Muscle layer of duodenum (tissue), 2 donors: ENCODE measurements around the gene ZG16B.
A peak's percentile ranks its signal among the peaks of the same experiment; 100 is the strongest.

ENCODE experiments used
- H3K27ac ChIP-seq: one replicate; pipeline ENCODE4 v1.7.0; 2013; ENCODE audit warnings: mild to moderate bottlenecking, low read length
- H3K27me3 ChIP-seq: one replicate; pipeline ENCODE4 v1.7.0; 2013; ENCODE audit warnings: low read depth, mild to moderate bottlenecking, control low read depth, low read length
- H3K36me3 ChIP-seq, 2 donors: one replicate each; pipeline ENCODE4 v1.7.0; 2013; ENCODE audit warnings: low read length in 2 of 2, control low read depth in 1 of 2, mild to moderate bottlenecking in 1 of 2; ENCODE audit not compliant: insufficient read depth in 2 of 2, control insufficient read depth in 1 of 2
- H3K4me1 ChIP-seq, 2 donors: one replicate each; pipeline ENCODE4 v1.7.0; 2013; ENCODE audit warnings: low read length in 2 of 2, mild to moderate bottlenecking in 2 of 2, control low read depth in 1 of 2, moderate library complexity in 1 of 2; ENCODE audit not compliant: insufficient read depth in 2 of 2, control insufficient read depth in 1 of 2
- H3K4me3 ChIP-seq, 2 donors: one replicate each; pipeline ENCODE4 v1.7.0; 2013; ENCODE audit warnings: low read length in 2 of 2, low read depth in 1 of 2, mild to moderate bottlenecking in 1 of 2
- H3K9me3 ChIP-seq, 2 donors: one replicate each; pipeline ENCODE4 v1.7.0; 2013; ENCODE audit warnings: low read length in 2 of 2, control low read depth in 1 of 2, mild to moderate bottlenecking in 1 of 2; ENCODE audit not compliant: control insufficient read depth in 1 of 2
- donor health status: healthy.

Gene ZG16B

GRCh38 chr16:2827374-2827791 is 2.7 kb upstream of the ZG16B start:
- Histone ChIP-seq H3K4me1 (no peaks in the 10 kb centered on the region), H3K4me3 (no peak overlapping the region), H3K9me3 (no peaks in the 10 kb centered on the region), H3K27ac (no peak overlapping the region), H3K36me3 (no peaks in the 10 kb centered on the region), H3K27me3 (no peaks in the 10 kb centered on the region)

DNA sequence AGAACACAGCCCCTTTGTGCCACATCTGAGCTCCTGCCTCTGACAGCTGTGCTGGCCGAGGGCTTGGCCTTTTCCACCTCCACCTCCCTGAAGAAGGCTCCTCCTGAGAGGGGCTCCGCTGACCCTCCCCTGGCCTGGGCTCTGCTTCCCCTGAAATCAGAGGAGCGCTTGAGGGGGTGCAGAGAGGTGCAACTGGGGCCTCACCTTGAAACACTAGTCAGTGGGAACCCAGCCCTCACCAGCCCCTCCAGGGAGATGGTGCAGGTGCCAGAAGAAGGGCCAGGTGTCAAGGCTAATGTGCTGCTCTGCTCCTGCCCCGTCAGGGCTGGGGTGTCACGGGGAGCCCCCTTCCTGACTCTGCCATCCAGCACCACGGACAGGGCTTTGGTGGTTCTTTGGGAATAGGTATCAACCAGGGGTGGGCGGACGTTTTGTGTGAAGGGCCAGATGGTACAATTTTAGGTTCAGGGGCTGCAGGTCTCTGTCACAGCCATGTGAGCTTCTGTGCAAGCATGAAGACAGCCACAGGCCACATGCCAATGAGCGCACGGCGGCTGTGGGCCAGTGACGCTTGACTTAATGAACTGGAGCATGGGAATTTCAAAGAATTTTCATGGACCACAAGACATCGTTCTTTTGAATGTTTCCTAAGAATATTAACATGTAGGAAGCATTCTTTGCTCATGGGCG is 2.1 kb upstream of the ZG16B start:
- no peaks in the 10 kb centered on the region for H3K36me3 ChIP-seq
- no peaks in the 10 kb centered on the region for H3K9me3 ChIP-seq
- H3K4me3 ChIP-seq, result no peak overlapping the region
- no peaks in the 10 kb centered on the region for H3K27me3 ChIP-seq
- H3K27ac ChIP-seq, result no peak overlapping the region
- no peaks in the 10 kb centered on the region for H3K4me1 ChIP-seq

DNA sequence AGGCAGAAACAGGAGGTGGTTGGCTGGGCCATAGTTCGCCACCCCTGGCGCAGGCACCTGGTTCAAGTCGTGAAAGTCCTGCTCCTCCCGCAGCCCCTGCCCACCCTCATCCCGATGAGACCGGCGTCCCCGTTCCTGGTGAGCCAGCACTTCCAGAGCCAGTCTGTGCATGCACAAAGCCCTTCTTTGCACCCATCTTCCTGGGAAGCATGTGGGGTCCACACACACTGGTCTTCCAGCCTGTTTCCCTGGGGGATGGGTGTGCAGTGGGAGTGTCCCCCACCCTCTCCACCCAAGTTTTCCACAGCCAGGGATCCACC is 1.6 kb upstream of the ZG16B start:
- Histone ChIP-seq H3K4me3 (no peak overlapping the region), H3K9me3 (no peaks in the 10 kb centered on the region), H3K27me3 (no peaks in the 10 kb centered on the region), H3K27ac (no peak overlapping the region), H3K4me1 (no peaks in the 10 kb centered on the region), H3K36me3 (no peaks in the 10 kb centered on the region)

GRCh38 chr16:2828876-2829430 is 1.1 kb upstream of the ZG16B start:
- no peaks in the 10 kb centered on the region for H3K9me3 ChIP-seq
- H3K27me3 ChIP-seq, result no peaks in the 10 kb centered on the region
- no peak overlapping the region for H3K27ac ChIP-seq
- no peaks in the 10 kb centered on the region for H3K4me1 ChIP-seq
- no peak overlapping the region for H3K4me3 ChIP-seq
- no peaks in the 10 kb centered on the region for H3K36me3 ChIP-seq

- no peaks in the 10 kb centered on the region for H3K9me3 ChIP-seq
- H3K4me1 ChIP-seq, result no peaks in the 10 kb centered on the region
- H3K4me3 ChIP-seq, result no peak overlapping the region
- H3K27ac ChIP-seq, result no peak overlapping the region
- no peaks in the 10 kb centered on the region for H3K27me3 ChIP-seq
- no peaks in the 10 kb centered on the region for H3K36me3 ChIP-seq
Observed at GRCh38 chr16:2830355-2830695, 222 bp downstream of the ZG16B start.

DNA sequence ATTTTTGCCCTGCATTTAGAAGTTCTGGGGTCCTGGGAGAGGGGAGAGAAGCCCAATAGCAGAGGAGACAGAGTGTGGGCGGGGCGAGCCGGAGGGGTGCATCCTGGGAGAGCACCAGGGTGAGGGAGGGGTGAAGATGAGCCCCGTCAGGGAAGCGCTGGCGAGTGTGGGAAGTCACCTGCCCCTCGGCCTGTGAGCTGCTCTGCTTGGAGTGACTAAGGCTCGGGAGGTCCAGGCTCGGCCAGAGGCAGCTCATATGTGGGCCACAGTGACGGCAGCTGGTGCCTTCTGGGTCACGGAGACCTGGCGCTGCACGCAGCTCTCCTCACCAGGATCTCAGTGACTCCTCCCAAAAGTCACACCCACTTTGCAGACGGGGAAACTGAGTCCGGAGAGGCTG is 1.1 kb downstream of the ZG16B start:
- no peaks in the 10 kb centered on the region for H3K9me3 ChIP-seq
- no peaks in the 10 kb centered on the region for H3K27me3 ChIP-seq
- no peak overlapping the region for H3K27ac ChIP-seq
- no peaks in the 10 kb centered on the region for H3K4me1 ChIP-seq
- H3K4me3 ChIP-seq, result no peak overlapping the region
- no peaks in the 10 kb centered on the region for H3K36me3 ChIP-seq

GRCh38 chr16:2833776-2834175 is 3.7 kb downstream of the ZG16B start:
- Histone ChIP-seq H3K36me3 (no peaks in the 10 kb centered on the region), H3K9me3 (no peaks in the 10 kb centered on the region), H3K4me3 (no peak overlapping the region), H3K4me1 (no peaks in the 10 kb centered on the region), H3K27ac (no peak overlapping the region), H3K27me3 (no peaks in the 10 kb centered on the region)

GRCh38 chr16:2834968-2835367 is 4.9 kb downstream of the ZG16B start:
- no peaks in the 10 kb centered on the region for H3K27me3 ChIP-seq
- H3K4me1 ChIP-seq, result no peaks in the 10 kb centered on the region
- no peaks in the 10 kb centered on the region for H3K9me3 ChIP-seq
- H3K36me3 ChIP-seq, result no peaks in the 10 kb centered on the region
- H3K27ac ChIP-seq, result no peak overlapping the region
- no peak overlapping the region for H3K4me3 ChIP-seq

DNA sequence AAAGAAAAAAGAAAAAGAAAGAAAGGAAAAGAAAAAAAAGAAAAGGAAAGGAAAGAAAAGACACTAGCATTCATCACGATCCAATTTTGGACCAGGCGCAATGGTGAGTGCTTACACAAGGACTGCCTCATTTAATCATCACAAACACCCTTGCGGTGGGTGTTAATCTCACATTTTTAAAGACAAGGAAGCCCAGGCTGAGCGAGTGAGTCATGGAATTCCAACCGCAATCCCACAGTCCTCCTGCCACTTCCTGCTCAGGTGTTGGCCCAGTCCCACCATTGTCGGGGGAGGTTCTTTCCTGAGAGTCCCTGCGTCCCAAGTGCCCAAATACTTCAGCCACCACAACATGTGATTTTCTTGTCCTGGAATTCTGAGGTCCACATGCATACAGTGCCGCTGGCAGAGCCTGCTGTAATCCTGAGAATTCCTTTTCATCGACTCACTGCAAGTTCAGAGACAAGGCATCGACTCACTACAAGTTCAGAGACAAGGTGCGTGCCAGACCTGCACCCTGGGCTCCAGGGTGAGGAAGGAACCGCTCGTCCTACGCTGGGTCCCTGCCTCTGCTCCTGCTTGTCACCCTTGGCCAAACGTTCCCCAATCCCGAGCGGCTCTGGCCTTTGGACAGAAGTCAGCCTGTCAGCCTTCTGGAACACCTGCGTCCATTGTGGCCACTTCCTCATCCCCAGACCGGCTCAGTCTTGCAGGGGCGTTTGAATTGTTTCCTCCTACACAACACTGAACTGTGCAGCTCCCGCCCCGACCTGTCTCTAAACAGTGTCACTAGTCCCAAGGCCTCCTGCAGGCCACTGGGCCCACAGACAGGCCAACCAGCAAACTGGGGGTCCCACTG is 5.8 kb downstream of the ZG16B start:
- H3K9me3 ChIP-seq, result no peaks in the 10 kb centered on the region

DNA sequence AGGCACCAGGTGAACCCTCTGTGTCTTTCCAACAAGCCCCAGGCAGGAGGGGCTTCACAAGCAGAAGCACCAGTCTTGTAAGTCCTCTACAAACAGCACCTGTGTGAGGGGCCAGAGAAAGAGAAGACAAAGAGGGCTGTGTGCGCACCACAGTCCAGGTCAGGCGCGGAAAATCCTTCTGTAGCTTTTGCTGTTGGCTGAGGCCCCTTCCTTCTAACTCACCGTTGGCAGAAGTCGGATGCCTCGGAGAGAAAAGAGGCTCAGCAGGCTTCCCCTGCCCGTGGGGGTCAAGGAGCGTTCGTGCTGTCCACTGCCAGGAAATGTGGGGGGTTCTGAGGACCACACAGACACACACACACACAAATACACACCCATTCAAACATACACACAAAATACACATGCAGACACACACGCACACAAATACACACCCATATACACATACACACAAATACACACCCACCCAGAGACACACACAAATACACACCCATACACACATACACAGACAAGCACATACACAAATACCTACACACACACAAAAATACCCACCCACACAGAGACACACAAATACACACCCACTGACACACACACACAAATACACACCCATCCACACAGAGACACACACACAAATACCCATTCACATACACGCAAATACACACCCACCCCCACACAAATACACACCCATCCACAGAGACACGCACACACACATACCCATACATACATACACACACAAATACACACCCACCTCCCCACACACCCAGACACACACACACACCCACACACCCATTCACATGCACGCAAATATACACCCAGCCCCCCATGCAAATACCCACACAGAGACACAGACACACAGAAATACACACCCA is 6.8 kb downstream of the ZG16B start:
- no peak overlapping the region for H3K4me3 ChIP-seq
- no peak overlapping the region for H3K27ac ChIP-seq
- no peaks in the 10 kb centered on the region for H3K4me1 ChIP-seq
- H3K36me3 ChIP-seq, result no peaks in the 10 kb centered on the region
- no peaks in the 10 kb centered on the region for H3K9me3 ChIP-seq
- H3K27me3 ChIP-seq, result no peaks in the 10 kb centered on the region

More for the DNA sequence above, 5.8 kb downstream of the ZG16B start:
- Histone ChIP-seq H3K27ac (peak overlapping the region; percentile 36), H3K4me3 (no peak overlapping the region), H3K27me3 (no peaks in the 10 kb centered on the region), H3K36me3 (no peaks in the 10 kb centered on the region), H3K4me1 (no peaks in the 10 kb centered on the region)

- Histone ChIP-seq H3K27me3 (no peaks in the 10 kb centered on the region), H3K9me3 (no peaks in the 10 kb centered on the region)
Observed at GRCh38 chr16:2838928-2839327, 8.8 kb downstream of the ZG16B start.

More at GRCh38 chr16:2838928-2839327, 8.8 kb downstream of the ZG16B start:
- no peak overlapping the region for H3K27ac ChIP-seq
- no peaks in the 10 kb centered on the region for H3K4me1 ChIP-seq
- H3K4me3 ChIP-seq, result no peak overlapping the region
- no peaks in the 10 kb centered on the region for H3K36me3 ChIP-seq
